T1000 (cell line): ENCODE data around the gene PYGB.
"Not testable (repeated sequence)": the region's sequence is repeated elsewhere in the genome, so short reads cannot be mapped to it uniquely, and the experiment has no call there.

Experiments used
- DNase-seq: peaks from one replicate; lab custom pipeline; 2025; ENCODE audit warnings: mixed read lengths; lab: John Stamatoyannopoulos, UW

PYGB gene

GRCh38 chr20:25230166-25230831 lies 17.6 kb upstream of the PYGB start:
- no peak for DNase-seq

GRCh38 chr20:25233016-25233772 lies 14.7 kb upstream of the PYGB start:
- peak; percentile 38 for DNase-seq

- not testable (repeated sequence) for DNase-seq
Measured at GRCh38 chr20:25234009-25234849, 13.7 kb upstream of the PYGB start.

DNA sequence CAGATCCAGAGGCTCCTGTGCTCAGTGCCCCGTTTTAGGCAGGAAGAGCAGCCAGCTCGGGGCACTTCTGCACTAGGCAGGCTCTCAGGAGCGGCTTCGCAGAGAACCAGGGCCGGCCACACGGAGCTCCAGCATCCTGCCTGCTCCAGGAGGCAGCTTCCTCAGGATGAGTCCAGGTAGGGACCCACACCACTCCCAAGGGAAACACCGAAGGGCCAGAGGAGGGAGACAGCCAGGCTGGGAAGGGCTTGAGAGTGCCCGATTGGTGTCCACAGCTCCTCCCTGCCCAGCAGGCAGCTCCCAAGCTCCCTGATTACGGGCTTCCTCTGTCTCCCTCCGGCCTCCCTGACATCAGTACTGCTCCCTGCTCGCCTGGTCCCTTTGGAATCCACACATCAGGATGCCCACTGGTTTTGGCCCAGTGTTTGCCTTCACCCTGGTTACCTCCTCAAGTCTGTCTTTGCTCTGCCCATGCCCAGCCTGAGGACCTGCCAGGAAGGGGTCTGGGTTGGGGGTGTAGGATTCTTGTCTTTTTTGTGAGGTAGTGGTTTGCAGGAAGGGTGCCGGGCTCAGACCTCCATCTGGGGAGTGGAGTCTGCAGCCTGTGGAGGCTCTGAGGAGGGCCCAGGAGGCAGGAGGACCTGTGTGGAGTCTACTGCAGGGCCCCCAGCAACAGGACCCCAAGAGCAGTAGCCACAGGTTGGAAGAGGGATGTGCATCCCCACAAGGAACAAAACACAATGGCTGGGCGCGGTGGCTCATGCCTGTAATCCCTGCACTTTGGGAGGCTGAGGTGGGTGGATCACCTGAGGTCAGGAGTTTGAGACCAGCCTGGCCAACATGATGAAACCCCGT lies 11.2 kb upstream of the PYGB start:
- no peak for DNase-seq

GRCh38 chr20:25237610-25238318 lies 10.1 kb upstream of the PYGB start:
- DNase-seq, result peak; percentile 79

- DNase-seq, result no peak
Measured at GRCh38 chr20:25238319-25239037, 9.4 kb upstream of the PYGB start.

DNA sequence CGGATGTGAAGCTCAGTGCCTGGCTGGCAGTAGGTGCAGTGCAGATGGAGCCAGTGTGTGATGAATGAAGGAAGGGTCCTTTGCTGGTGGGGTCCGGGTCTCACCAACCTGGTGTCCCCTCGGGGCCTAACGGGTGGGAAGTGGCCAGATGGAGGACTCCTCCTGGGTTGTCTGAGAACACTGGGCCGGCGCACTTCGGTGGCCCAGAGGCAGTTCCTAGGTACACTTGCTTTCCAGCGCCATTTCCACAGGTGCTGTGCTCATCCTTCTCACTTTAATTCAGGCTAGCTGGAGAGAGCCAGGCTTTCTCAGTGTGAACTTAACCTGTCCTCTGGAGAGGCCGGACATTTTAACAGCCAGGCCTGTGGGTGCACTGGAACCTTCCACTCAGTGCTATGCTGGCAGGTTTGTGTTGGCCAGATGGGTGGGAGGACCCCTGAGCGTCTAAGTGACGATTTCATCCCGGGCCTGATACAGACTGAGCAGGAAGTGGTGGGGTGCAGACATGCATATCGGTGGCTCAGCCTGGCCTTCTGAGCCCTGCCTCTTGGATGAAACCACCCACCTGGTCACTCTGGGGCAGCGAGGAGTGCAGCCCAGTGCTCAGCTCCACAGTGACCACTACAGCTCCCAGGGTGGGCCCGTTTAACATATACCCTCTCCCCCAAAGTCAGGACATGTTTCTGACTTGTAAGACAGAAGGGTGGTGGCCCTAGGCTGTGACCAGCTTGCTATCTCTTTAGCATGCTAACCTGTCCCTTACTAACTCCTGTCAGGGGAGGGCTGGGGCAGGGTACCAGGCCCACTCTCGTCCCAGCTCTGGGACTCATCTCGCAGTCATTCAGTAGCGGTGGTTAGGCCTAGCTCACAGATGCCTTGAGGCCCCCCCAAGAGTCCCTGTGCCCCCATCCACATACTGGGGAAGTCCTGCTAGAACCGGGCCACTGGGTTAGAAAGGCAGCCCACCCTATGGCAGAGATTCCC lies 8.2 kb upstream of the PYGB start:
- no peak for DNase-seq

DNA sequence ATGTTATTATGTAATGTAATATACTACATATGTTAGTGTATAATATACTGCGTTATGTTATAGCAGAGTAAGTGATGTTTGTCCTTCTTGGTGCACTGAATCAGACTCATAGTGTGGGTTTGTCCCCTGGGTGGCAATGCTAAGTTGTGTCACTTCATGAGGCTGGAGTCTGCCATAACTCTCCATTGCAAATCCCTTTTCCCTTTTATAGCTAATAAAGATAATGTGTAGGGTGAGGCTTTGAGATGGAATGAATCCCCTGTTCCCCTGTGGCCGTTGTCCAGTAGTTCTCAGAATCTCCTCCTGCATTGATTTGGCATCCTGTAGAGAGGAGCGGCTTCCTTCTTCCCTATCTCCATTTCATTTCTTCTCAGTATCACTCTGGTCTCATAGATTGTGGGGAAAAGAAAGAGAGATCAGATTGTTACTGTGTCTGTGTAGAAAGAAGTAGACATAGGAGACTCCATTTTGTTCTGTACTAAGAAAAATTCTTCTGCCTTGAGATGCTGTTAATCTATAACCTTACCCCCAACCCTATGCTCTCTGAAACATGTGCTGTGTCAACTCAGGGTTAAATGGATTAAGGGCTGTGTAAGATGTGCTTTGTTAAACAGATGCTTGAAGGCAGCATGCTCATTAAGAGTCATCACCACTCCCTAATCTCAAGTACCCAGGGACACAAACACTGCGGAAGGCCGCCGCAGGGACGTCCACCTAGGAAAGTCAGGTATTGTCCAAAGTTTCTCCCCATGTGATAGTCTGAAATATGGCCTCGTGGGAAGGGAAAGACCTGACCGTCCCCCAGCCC lies 6.8 kb upstream of the PYGB start:
- not testable (repeated sequence) for DNase-seq

- not testable (repeated sequence) for DNase-seq
Measured at GRCh38 chr20:25241659-25241955, 6.3 kb upstream of the PYGB start.

GRCh38 chr20:25242231-25242630 lies 5.7 kb upstream of the PYGB start:
- no peak for DNase-seq

GRCh38 chr20:25243416-25243979 lies 4.4 kb upstream of the PYGB start:
- no peak for DNase-seq

DNA sequence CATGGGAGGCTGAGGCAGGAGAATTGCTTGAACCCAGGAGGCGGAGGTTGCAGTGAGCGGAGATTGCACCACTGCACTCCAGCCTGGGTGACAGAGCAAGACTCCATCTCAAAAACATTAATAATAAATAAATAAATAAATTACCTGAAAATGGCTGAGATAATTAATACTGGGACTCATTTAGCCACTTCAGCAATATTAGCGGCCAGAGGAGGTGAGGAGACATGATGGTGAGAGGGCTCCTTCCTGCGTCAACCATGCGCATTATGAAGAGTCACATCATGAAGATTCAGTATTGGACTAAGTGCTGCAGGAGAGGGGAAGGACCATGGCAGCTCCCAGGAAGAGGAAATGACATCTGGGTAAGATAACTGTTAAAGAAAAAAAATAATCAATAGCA lies 2.9 kb upstream of the PYGB start:
- no peak for DNase-seq

DNA sequence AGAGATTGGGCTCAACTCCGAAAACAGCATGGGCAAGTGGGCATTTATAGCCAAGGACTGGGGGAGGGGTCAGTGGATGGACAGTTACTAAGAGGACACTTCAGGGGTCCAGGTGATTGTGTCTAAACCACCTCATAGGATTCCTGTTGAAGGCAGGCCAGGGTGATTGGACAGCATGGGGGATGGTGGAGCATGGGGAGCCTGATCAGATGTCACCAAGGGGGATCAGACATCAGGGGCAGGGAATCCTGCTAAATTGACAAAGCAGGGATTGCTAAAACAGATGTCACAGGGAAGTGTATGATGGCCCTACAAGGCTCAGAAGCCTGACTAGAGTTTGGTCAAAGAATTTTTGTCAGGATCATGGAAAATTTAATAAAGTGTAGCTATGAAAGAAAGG lies 2.4 kb upstream of the PYGB start:
- DNase-seq, result no peak

- no peak for DNase-seq
Measured at GRCh38 chr20:25246182-25246999, 1.5 kb upstream of the PYGB start.

GRCh38 chr20:25247000-25247517 lies 826 bp upstream of the PYGB start:
- no peak for DNase-seq

- DNase-seq, result no peak
Measured at GRCh38 chr20:25247518-25247955, 348 bp upstream of the PYGB start.

DNA sequence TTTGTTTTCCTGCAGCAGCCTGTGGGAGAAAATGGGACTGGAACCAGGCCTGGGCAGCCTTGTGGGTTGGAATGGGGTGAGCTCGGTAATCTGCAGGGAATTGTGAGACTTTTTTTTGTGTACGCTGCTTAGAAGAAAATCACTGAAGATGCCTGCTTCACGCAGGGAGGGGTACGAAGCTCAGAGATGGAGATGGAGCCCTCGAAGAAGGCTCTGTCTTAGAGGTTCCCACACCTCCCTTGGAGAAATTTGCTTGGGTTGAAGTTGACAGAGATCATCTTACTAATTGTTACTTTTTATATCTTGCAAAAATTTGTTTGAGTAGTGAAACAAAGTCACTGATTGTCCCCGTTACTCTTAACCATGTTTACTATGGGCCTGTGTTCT lies 894 bp downstream of the PYGB start:
- no peak for DNase-seq
